ENCODE results near the gene CASZ1.

The CASZ1 gene

GRCh38 chr1:10596780-10597179 lies 199.7 kb downstream of the CASZ1 start:
- Histone ChIP-seq H3K27me3 (ENCODE audit: control insufficient read depth, insufficient read depth, low read length) (no peaks in the 10 kb centered on the region), H3K4me1 (ENCODE audit: control insufficient read depth, insufficient read depth, low read length) (peaks cover 22% of the 10 kb centered on the region), H3K36me3 (ENCODE audit: control insufficient read depth, insufficient read depth, low read length) (no peaks in the 10 kb centered on the region), H3K9me3 (ENCODE audit: control insufficient read depth, low read length) (no peaks in the 10 kb centered on the region), H3K9ac (ENCODE audit: low read length) (no peak overlapping the region), H3K4me3 (ENCODE audit: low read length) (no peak overlapping the region)

- Histone ChIP-seq H3K27me3 (ENCODE audit: control insufficient read depth, insufficient read depth, low read length) (no peaks in the 10 kb centered on the region), H3K9me3 (ENCODE audit: control insufficient read depth, low read length) (no peaks in the 10 kb centered on the region), H3K4me3 (ENCODE audit: low read length) (no peak overlapping the region), H3K9ac (ENCODE audit: low read length) (no peak overlapping the region), H3K36me3 (ENCODE audit: control insufficient read depth, insufficient read depth, low read length) (no peaks in the 10 kb centered on the region), H3K4me1 (ENCODE audit: control insufficient read depth, insufficient read depth, low read length) (peaks cover 20% of the 10 kb centered on the region)
Measured at GRCh38 chr1:10594595-10595223, 201.7 kb downstream of the CASZ1 start.

GRCh38 chr1:10593750-10594149 lies 202.7 kb downstream of the CASZ1 start:
- H3K9me3 ChIP-seq (ENCODE audit: control insufficient read depth, low read length): no peaks in the 10 kb centered on the region
- no peaks in the 10 kb centered on the region for H3K27me3 ChIP-seq (ENCODE audit: control insufficient read depth, insufficient read depth, low read length)
- no peaks in the 10 kb centered on the region for H3K36me3 ChIP-seq (ENCODE audit: control insufficient read depth, insufficient read depth, low read length)
- H3K9ac ChIP-seq (ENCODE audit: low read length): no peak overlapping the region
- H3K4me1 ChIP-seq (ENCODE audit: control insufficient read depth, insufficient read depth, low read length): peaks cover 10% of the 10 kb centered on the region
- H3K4me3 ChIP-seq (ENCODE audit: low read length): no peak overlapping the region

- Histone ChIP-seq H3K9me3 (ENCODE audit: control insufficient read depth, low read length) (no peaks in the 10 kb centered on the region), H3K4me1 (ENCODE audit: control insufficient read depth, insufficient read depth, low read length) (peaks cover 9% of the 10 kb centered on the region), H3K9ac (ENCODE audit: low read length) (no peak overlapping the region)
Measured at GRCh38 chr1:10592373-10592772, 204.1 kb downstream of the CASZ1 start.

GRCh38 chr1:10591010-10591409 lies 205.4 kb downstream of the CASZ1 start:
- peaks cover 1% of the 10 kb centered on the region for H3K4me1 ChIP-seq (ENCODE audit: control insufficient read depth, insufficient read depth, low read length)
- no peak overlapping the region for H3K4me3 ChIP-seq (ENCODE audit: low read length)
- no peaks in the 10 kb centered on the region for H3K9me3 ChIP-seq (ENCODE audit: control insufficient read depth, low read length)
- no peaks in the 10 kb centered on the region for H3K27me3 ChIP-seq (ENCODE audit: control insufficient read depth, insufficient read depth, low read length)
- no peak overlapping the region for H3K9ac ChIP-seq (ENCODE audit: low read length)
- H3K36me3 ChIP-seq (ENCODE audit: control insufficient read depth, insufficient read depth, low read length): no peaks in the 10 kb centered on the region

More at GRCh38 chr1:10592373-10592772, 204.1 kb downstream of the CASZ1 start:
- H3K27me3 ChIP-seq (ENCODE audit: control insufficient read depth, insufficient read depth, low read length): no peaks in the 10 kb centered on the region
- no peaks in the 10 kb centered on the region for H3K36me3 ChIP-seq (ENCODE audit: control insufficient read depth, insufficient read depth, low read length)
- no peak overlapping the region for H3K4me3 ChIP-seq (ENCODE audit: low read length)

- Histone ChIP-seq H3K4me1 (ENCODE audit: control insufficient read depth, insufficient read depth, low read length) (no peaks in the 10 kb centered on the region), H3K9ac (ENCODE audit: low read length) (no peak overlapping the region), H3K27me3 (ENCODE audit: control insufficient read depth, insufficient read depth, low read length) (no peaks in the 10 kb centered on the region), H3K9me3 (ENCODE audit: control insufficient read depth, low read length) (no peaks in the 10 kb centered on the region), H3K4me3 (ENCODE audit: low read length) (no peak overlapping the region), H3K36me3 (ENCODE audit: control insufficient read depth, insufficient read depth, low read length) (no peaks in the 10 kb centered on the region)
Measured at GRCh38 chr1:10589074-10589473, 207.4 kb downstream of the CASZ1 start.

- Histone ChIP-seq H3K36me3 (ENCODE audit: control insufficient read depth, insufficient read depth, low read length) (no peaks in the 10 kb centered on the region), H3K27me3 (ENCODE audit: control insufficient read depth, insufficient read depth, low read length) (no peaks in the 10 kb centered on the region), H3K9me3 (ENCODE audit: control insufficient read depth, low read length) (no peaks in the 10 kb centered on the region), H3K4me1 (ENCODE audit: control insufficient read depth, insufficient read depth, low read length) (no peaks in the 10 kb centered on the region), H3K4me3 (ENCODE audit: low read length) (no peak overlapping the region), H3K9ac (ENCODE audit: low read length) (no peak overlapping the region)
Measured at GRCh38 chr1:10588640-10589039, 207.8 kb downstream of the CASZ1 start.
